Mesenchymal stem cell (in vitro differentiated cells and primary cell): ENCODE results near the gene PLRG1.

Experiments
- DNase-seq: peaks from one replicate; pipeline ENCODE4 v3.0.0-alpha.2; 2013
- H2AFZ ChIP-seq: one replicate; pipeline ENCODE4 v1.6.1; 2013; ENCODE audit warnings: low read depth, mild to moderate bottlenecking, control low read depth, inconsistent platforms, low read length, moderate library complexity
- H2AK5ac ChIP-seq: 2 replicates; pipeline ENCODE4 v1.6.1; 2013; ENCODE audit warnings: low read length, moderate library complexity, mild to moderate bottlenecking, inconsistent platforms; ENCODE audit not compliant: severe bottlenecking
- H2BK120ac ChIP-seq: one replicate; pipeline ENCODE4 v1.6.1; 2013; ENCODE audit warnings: low read depth, mild to moderate bottlenecking, inconsistent platforms, low read length, moderate library complexity
- H2BK12ac ChIP-seq, 2 experiments: one replicate each; pipeline ENCODE4 v1.6.1; 2013; ENCODE audit warnings: inconsistent platforms in 2 of 2, low read length in 2 of 2, mild to moderate bottlenecking in 2 of 2, moderate library complexity in 2 of 2, control low read depth in 1 of 2
- H2BK15ac ChIP-seq: one replicate; pipeline ENCODE4 v1.6.1; 2013; ENCODE audit warnings: mild to moderate bottlenecking, low read depth, inconsistent platforms; ENCODE audit not compliant: poor library complexity, severe bottlenecking
- H2BK5ac ChIP-seq: 2 replicates; pipeline ENCODE4 v1.6.1; 2013; ENCODE audit warnings: low read depth, mild to moderate bottlenecking, low read length, control low read depth, inconsistent platforms; ENCODE audit not compliant: poor library complexity, severe bottlenecking
- H3K14ac ChIP-seq, 2 experiments: one replicate each; pipeline ENCODE4 v1.6.1; 2013; ENCODE audit warnings: inconsistent platforms in 2 of 2, low read length in 2 of 2, control low read depth in 1 of 2, mild to moderate bottlenecking in 1 of 2, moderate library complexity in 1 of 2
- H3K18ac ChIP-seq, 2 experiments: one replicate each; pipeline ENCODE4 v1.6.1; 2013; ENCODE audit warnings: inconsistent platforms in 2 of 2, low read length in 2 of 2, control low read depth in 1 of 2, low read depth in 1 of 2, mild to moderate bottlenecking in 1 of 2
- H3K23ac ChIP-seq, 2 experiments: one replicate each; pipeline ENCODE4 v1.6.1; 2013; ENCODE audit warnings: inconsistent platforms in 2 of 2, low read length in 2 of 2, mild to moderate bottlenecking in 2 of 2, moderate library complexity in 2 of 2, control low read depth in 1 of 2
- H3K27ac ChIP-seq: 2 replicates; pipeline ENCODE4 v1.5.1; 2013; ENCODE audit warnings: mild to moderate bottlenecking, moderate library complexity, low read length, control low read depth, inconsistent platforms; ENCODE audit not compliant: poor library complexity, severe bottlenecking
- H3K27me3 ChIP-seq, 2 experiments: 2 replicates each; pipeline versions ENCODE4 v1.6.1 to v1.7.0; 2013; ENCODE audit warnings: low read length in 2 of 2, mild to moderate bottlenecking in 2 of 2, moderate library complexity in 2 of 2, control low read depth in 1 of 2, inconsistent platforms in 1 of 2; ENCODE audit not compliant: control insufficient read depth in 1 of 2, insufficient read depth in 1 of 2
- H3K36me3 ChIP-seq, 2 experiments: 2 replicates each; pipeline versions ENCODE4 v1.6.1 to v1.7.0; 2013; ENCODE audit warnings: low read length in 2 of 2, control low read depth in 1 of 2, inconsistent platforms in 1 of 2, low read depth in 1 of 2, mild to moderate bottlenecking in 1 of 2; ENCODE audit not compliant: insufficient read depth in 2 of 2, control insufficient read depth in 1 of 2
- H3K4ac ChIP-seq, 2 experiments: one replicate each; pipeline ENCODE4 v1.6.1; 2013; ENCODE audit warnings: inconsistent platforms in 2 of 2, low read length in 2 of 2, mild to moderate bottlenecking in 2 of 2, moderate library complexity in 2 of 2, control low read depth in 1 of 2, low read depth in 1 of 2
- H3K4me1 ChIP-seq: 2 replicates; pipeline ENCODE4 v1.6.1; 2013; ENCODE audit warnings: low read depth, low read length, control low read depth; ENCODE audit not compliant: control insufficient read depth, insufficient read depth
- H3K4me2 ChIP-seq: 2 replicates; pipeline ENCODE4 v1.6.1; 2013; ENCODE audit warnings: low read length, mild to moderate bottlenecking, inconsistent platforms; ENCODE audit not compliant: poor library complexity, severe bottlenecking
- H3K4me3 ChIP-seq, 2 experiments: 2 replicates each; pipeline versions ENCODE4 v1.5.1 to v1.7.0; 2013; ENCODE audit warnings: low read length in 2 of 2, mild to moderate bottlenecking in 2 of 2, control low read depth in 1 of 2, low read depth in 1 of 2; ENCODE audit not compliant: insufficient read depth in 1 of 2
- H3K79me1 ChIP-seq: replicated peaks from 2 replicates; pipeline ENCODE4 v1.6.1; 2013; ENCODE audit warnings: mild to moderate bottlenecking, control low read depth, low read length, inconsistent platforms; ENCODE audit not compliant: poor library complexity, severe bottlenecking
- H3K9ac ChIP-seq: 2 replicates; pipeline ENCODE4 v1.7.0; 2013; ENCODE audit warnings: mild to moderate bottlenecking, low read length, moderate library complexity
- H3K9me3 ChIP-seq: 2 replicates; pipeline ENCODE4 v1.7.0; 2013; ENCODE audit warnings: mild to moderate bottlenecking, low read length; ENCODE audit not compliant: control insufficient read depth
- H4K8ac ChIP-seq: one replicate; pipeline ENCODE4 v1.6.1; 2013; ENCODE audit warnings: inconsistent platforms, mild to moderate bottlenecking, low read length, moderate library complexity
- H4K91ac ChIP-seq: one replicate; pipeline ENCODE4 v1.6.1; 2013; ENCODE audit warnings: mild to moderate bottlenecking, low read length, inconsistent platforms
- WGBS: methylation state at CpG from one replicate; pipeline ENCODE4 v1.1.7; 2013; ENCODE audit warnings: mixed read lengths; 5-methylcytosine and 5-hydroxymethylcytosine counted together

PLRG1 gene

GRCh38 chr4:154506253-154506652 is 43.9 kb downstream of the PLRG1 start:
- H4K91ac ChIP-seq: no peak overlapping the region
- WGBS: 14% methylated on average over 2 of the region's 2 CpGs
- no peak overlapping the region for H3K23ac ChIP-seq
- H3K36me3 ChIP-seq: no peaks in the 10 kb centered on the region
- H3K4me1 ChIP-seq: no peaks in the 10 kb centered on the region
- H3K18ac ChIP-seq: no peak overlapping the region
- peak; percentile 43 for DNase-seq
- H3K27me3 ChIP-seq: peaks cover 29 to 59% of the 10 kb centered on the region in 2 experiments
- H3K27ac ChIP-seq: no peak overlapping the region
- H3K4ac ChIP-seq: no peak overlapping the region
- H2BK5ac ChIP-seq: no peak overlapping the region
- no peak overlapping the region for H2AK5ac ChIP-seq
- no peaks in the 10 kb centered on the region for H3K9me3 ChIP-seq
- H2AFZ ChIP-seq: no peak overlapping the region
- H2BK12ac ChIP-seq: no peak overlapping the region
- no peaks in the 10 kb centered on the region for H3K79me1 ChIP-seq
- no peak overlapping the region for H4K8ac ChIP-seq
- H3K4me2 ChIP-seq: no peak overlapping the region
- no peak overlapping the region for H2BK15ac ChIP-seq
- H3K9ac ChIP-seq: no peak overlapping the region
- no peak overlapping the region for H2BK120ac ChIP-seq
- no peak overlapping the region for H3K14ac ChIP-seq
- no peak overlapping the region for H3K4me3 ChIP-seq

GRCh38 chr4:154503598-154503997 is 46.6 kb downstream of the PLRG1 start:
- no peak overlapping the region for H2BK12ac ChIP-seq
- no peaks in the 10 kb centered on the region for H3K36me3 ChIP-seq
- no peak overlapping the region for H3K4ac ChIP-seq
- H3K9ac ChIP-seq: no peak overlapping the region
- no peak overlapping the region for H3K27ac ChIP-seq
- no peak overlapping the region for H4K8ac ChIP-seq
- no peak overlapping the region for H2AFZ ChIP-seq
- H3K9me3 ChIP-seq: no peaks in the 10 kb centered on the region
- DNase-seq: peak; percentile 20
- H3K27me3 ChIP-seq: peaks cover 39 to 63% of the 10 kb centered on the region in 2 experiments
- no peak overlapping the region for H2BK15ac ChIP-seq
- no peak overlapping the region for H3K4me2 ChIP-seq
- H3K4me3 ChIP-seq: no peak overlapping the region
- H4K91ac ChIP-seq: no peak overlapping the region
- H2BK120ac ChIP-seq: no peak overlapping the region
- no peaks in the 10 kb centered on the region for H3K4me1 ChIP-seq
- H3K23ac ChIP-seq: no peak overlapping the region
- H2BK5ac ChIP-seq: no peak overlapping the region
- no CpG with 5 or more reads among the region's 1 CpG for WGBS
- no peak overlapping the region for H3K14ac ChIP-seq
- H3K79me1 ChIP-seq: no peaks in the 10 kb centered on the region
- no peak overlapping the region for H2AK5ac ChIP-seq
- H3K18ac ChIP-seq: no peak overlapping the region

- no peak for DNase-seq
- H3K9me3 ChIP-seq: no peaks in the 10 kb centered on the region
- no peak overlapping the region for H2AK5ac ChIP-seq
- no peak overlapping the region for H3K18ac ChIP-seq
- H3K36me3 ChIP-seq: no peaks in the 10 kb centered on the region
- no peaks in the 10 kb centered on the region for H3K79me1 ChIP-seq
- no peak overlapping the region for H2AFZ ChIP-seq
- H3K27me3 ChIP-seq: peaks cover 39 to 62% of the 10 kb centered on the region in 2 experiments
- H4K91ac ChIP-seq: no peak overlapping the region
- H3K9ac ChIP-seq: no peak overlapping the region
- H3K27ac ChIP-seq: no peak overlapping the region
- 78% methylated on average over 6 of the region's 6 CpGs for WGBS
- no peak overlapping the region for H2BK120ac ChIP-seq
- no peaks in the 10 kb centered on the region for H3K4me1 ChIP-seq
- no peak overlapping the region for H2BK12ac ChIP-seq
- H3K23ac ChIP-seq: no peak overlapping the region
- H3K4ac ChIP-seq: no peak overlapping the region
- no peak overlapping the region for H2BK15ac ChIP-seq
- H3K4me2 ChIP-seq: no peak overlapping the region
- H3K4me3 ChIP-seq: no peak overlapping the region
- no peak overlapping the region for H4K8ac ChIP-seq
- H3K14ac ChIP-seq: no peak overlapping the region
- H2BK5ac ChIP-seq: no peak overlapping the region
Measured at GRCh38 chr4:154502111-154502510, 48.1 kb downstream of the PLRG1 start.

DNA sequence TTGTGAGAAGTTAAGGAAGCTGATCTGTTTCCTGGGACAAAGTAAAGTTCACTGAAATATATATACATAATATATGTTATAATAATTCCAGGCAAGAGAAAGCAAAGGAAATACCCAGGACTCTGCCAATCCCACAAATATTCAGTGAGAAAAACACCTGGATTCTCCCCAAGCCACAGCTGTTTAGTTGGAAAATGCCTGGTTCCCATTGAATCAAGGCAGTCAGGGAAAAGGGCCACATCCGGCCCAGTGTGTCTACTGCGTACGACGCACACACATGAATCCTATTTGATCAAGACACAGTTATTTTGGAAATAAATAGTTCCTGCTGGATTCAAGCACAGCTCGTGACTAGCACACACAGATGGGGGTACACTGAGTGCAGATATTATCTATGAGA is 52.3 kb downstream of the PLRG1 start:
- WGBS: 93% methylated on average over 5 of the region's 5 CpGs
- Histone ChIP-seq H3K4me3 (no peak overlapping the region), H3K4ac (no peak overlapping the region), H3K9me3 (no peaks in the 10 kb centered on the region), H3K79me1 (no peaks in the 10 kb centered on the region), H3K4me2 (no peak overlapping the region), H3K27ac (no peak overlapping the region), H2BK120ac (no peak overlapping the region), H3K14ac (no peak overlapping the region), H4K91ac (no peak overlapping the region), H2BK5ac (no peak overlapping the region), H3K36me3 (no peaks in the 10 kb centered on the region), H4K8ac (no peak overlapping the region), H3K9ac (no peak overlapping the region), H2AK5ac (no peak overlapping the region), H2BK15ac (no peak overlapping the region), H3K23ac (no peak overlapping the region), H3K27me3 (peaks cover 40 to 71% of the 10 kb centered on the region in 2 experiments), H3K18ac (no peak overlapping the region), H3K4me1 (no peaks in the 10 kb centered on the region), H2AFZ (no peak overlapping the region), H2BK12ac (no peak overlapping the region)
- DNase-seq: no peak
